ENCODE data around the gene RASA3. TPM values are rescaled to one million over a fixed set of nuclear protein-coding genes. Genes with fewer than 3 reads are reported as not detected.

The RASA3 gene
- total and polyA plus RNA-seq, 7 donors: 4.2 to 22.4 (median 16.9) TPM

- peak; percentile 30 for DNase-seq
- WGBS, 2 donors: 77 to 93% methylated on average over 16 of the region's 16 CpGs
- intact Hi-C loops (cut with DNase I): no loop called here
- no peaks in the 10 kb centered on the region for H3K27me3 ChIP-seq
- H3K27ac ChIP-seq: no peak overlapping the region
- H3K36me3 ChIP-seq: no peaks in the 10 kb centered on the region
- H3K4me3 ChIP-seq: no peak overlapping the region
- no peak for TF ChIP-seq EP300 (IDR thresholded peaks at IDR 0.05)
- no peak for TF ChIP-seq CTCF (IDR thresholded peaks at IDR 0.05)
- TF ChIP-seq POLR2A (IDR thresholded peaks at IDR 0.05): no peak
- TF ChIP-seq POLR2AphosphoS5 (IDR thresholded peaks at IDR 0.05): no peak
- H3K9me3 ChIP-seq: no peaks in the 10 kb centered on the region
- no peaks in the 10 kb centered on the region for H3K4me1 ChIP-seq
These were observed 169.0 kb downstream of the RASA3 start for GRCh38 chr13:113963376-113963775.

- intact Hi-C loops (cut with DNase I): no loop called here
- H3K27me3 ChIP-seq: no peaks in the 10 kb centered on the region
- H3K9me3 ChIP-seq: no peaks in the 10 kb centered on the region
- TF ChIP-seq POLR2A (IDR thresholded peaks at IDR 0.05) (no peak), EP300 (IDR thresholded peaks at IDR 0.05) (no peak), POLR2AphosphoS5 (IDR thresholded peaks at IDR 0.05) (no peak), CTCF (IDR thresholded peaks at IDR 0.05) (no peak)
- peak; percentile 58 for DNase-seq
- 84 to 85% methylated on average over 17 of the region's 17 CpGs for WGBS, 2 donors
- no peak overlapping the region for H3K27ac ChIP-seq
- H3K4me3 ChIP-seq: no peak overlapping the region
- no peaks in the 10 kb centered on the region for H3K4me1 ChIP-seq
- no peaks in the 10 kb centered on the region for H3K36me3 ChIP-seq
These were observed 169.4 kb downstream of the RASA3 start for GRCh38 chr13:113962975-113963374.

GRCh38 chr13:113962386-113962785 lies 170.0 kb downstream of the RASA3 start:
- TF ChIP-seq POLR2AphosphoS5 (IDR thresholded peaks at IDR 0.05) (no peak), EP300 (IDR thresholded peaks at IDR 0.05) (no peak), CTCF (IDR thresholded peaks at IDR 0.05) (no peak)
- H3K27me3 ChIP-seq: no peaks in the 10 kb centered on the region
- H3K4me1 ChIP-seq: no peaks in the 10 kb centered on the region
- H3K9me3 ChIP-seq: no peaks in the 10 kb centered on the region
- WGBS, 2 donors: 89 to 91% methylated on average over 11 of the region's 11 CpGs
- intact Hi-C loops (cut with DNase I): no loop called here
- no peak overlapping the region for H3K4me3 ChIP-seq
- H3K36me3 ChIP-seq: no peaks in the 10 kb centered on the region
- peak; percentile 20 for DNase-seq
- H3K27ac ChIP-seq: no peak overlapping the region

GRCh38 chr13:113960276-113960948 lies 172.0 kb downstream of the RASA3 start:
- H3K36me3 ChIP-seq: no peaks in the 10 kb centered on the region
- H3K27ac ChIP-seq: no peak overlapping the region
- intact Hi-C loops (cut with DNase I): no loop called here
- no peaks in the 10 kb centered on the region for H3K4me1 ChIP-seq
- no peaks in the 10 kb centered on the region for H3K9me3 ChIP-seq
- WGBS, 2 donors: 58 to 81% methylated on average over 6 of the region's 6 CpGs
- DNase-seq: no peak
- H3K27me3 ChIP-seq: no peaks in the 10 kb centered on the region
- TF ChIP-seq POLR2A (IDR thresholded peaks at IDR 0.05) (no peak), POLR2AphosphoS5 (IDR thresholded peaks at IDR 0.05) (no peak), CTCF (IDR thresholded peaks at IDR 0.05) (no peak), EP300 (IDR thresholded peaks at IDR 0.05) (no peak)
- no peak overlapping the region for H3K4me3 ChIP-seq

- no peak for DNase-seq
- H3K27me3 ChIP-seq: no peaks in the 10 kb centered on the region
- no peak overlapping the region for H3K27ac ChIP-seq
- H3K9me3 ChIP-seq: no peaks in the 10 kb centered on the region
- 91 to 96% methylated on average over 1 of the region's 1 CpG for WGBS, 2 donors
- no peaks in the 10 kb centered on the region for H3K36me3 ChIP-seq
- no peak for TF ChIP-seq EP300 (IDR thresholded peaks at IDR 0.05)
- TF ChIP-seq POLR2A (IDR thresholded peaks at IDR 0.05): no peak
- no peak for TF ChIP-seq CTCF (IDR thresholded peaks at IDR 0.05)
- TF ChIP-seq POLR2AphosphoS5 (IDR thresholded peaks at IDR 0.05): no peak
- no peak overlapping the region for H3K4me3 ChIP-seq
- H3K4me1 ChIP-seq: no peaks in the 10 kb centered on the region
- intact Hi-C loops (cut with DNase I): no loop called here
These were observed 173.2 kb downstream of the RASA3 start for GRCh38 chr13:113959198-113959597.

Measured in sigmoid colon (tissue), 7 donors.